ENCODE results near the gene PIGW. TPM values are rescaled to one million over a fixed set of nuclear protein-coding genes. Genes with fewer than 3 reads are reported as not detected.

Gene PIGW
- total and polyA plus RNA-seq, 10 of the 15 experiments (the other 5 are each of a cell fraction or from before 2014, with no cell fraction given): 6.0 to 31.5 (median 13.8) TPM

DNA sequence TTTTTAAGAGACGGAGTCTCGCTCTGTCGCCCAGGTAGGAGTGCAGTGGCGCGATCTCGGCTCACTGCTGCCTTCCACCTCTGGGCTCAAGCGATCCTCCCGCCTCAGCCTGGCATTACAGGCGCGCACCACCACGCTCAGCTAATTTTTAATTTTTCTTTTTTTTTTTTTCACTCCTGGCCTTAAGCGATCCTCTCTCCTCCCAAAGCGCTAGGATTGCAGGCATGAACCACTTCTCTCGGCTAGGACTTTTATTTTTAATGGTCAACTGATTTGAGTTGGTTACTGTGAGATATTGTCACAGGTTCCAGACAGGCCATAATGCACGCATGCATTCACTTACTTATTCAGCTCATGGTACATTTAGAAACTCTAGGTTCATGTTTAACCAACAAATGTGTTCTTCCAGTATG lies 888 bp downstream of the PIGW start (continued):
- TF ChIP-seq, protein P1, sequence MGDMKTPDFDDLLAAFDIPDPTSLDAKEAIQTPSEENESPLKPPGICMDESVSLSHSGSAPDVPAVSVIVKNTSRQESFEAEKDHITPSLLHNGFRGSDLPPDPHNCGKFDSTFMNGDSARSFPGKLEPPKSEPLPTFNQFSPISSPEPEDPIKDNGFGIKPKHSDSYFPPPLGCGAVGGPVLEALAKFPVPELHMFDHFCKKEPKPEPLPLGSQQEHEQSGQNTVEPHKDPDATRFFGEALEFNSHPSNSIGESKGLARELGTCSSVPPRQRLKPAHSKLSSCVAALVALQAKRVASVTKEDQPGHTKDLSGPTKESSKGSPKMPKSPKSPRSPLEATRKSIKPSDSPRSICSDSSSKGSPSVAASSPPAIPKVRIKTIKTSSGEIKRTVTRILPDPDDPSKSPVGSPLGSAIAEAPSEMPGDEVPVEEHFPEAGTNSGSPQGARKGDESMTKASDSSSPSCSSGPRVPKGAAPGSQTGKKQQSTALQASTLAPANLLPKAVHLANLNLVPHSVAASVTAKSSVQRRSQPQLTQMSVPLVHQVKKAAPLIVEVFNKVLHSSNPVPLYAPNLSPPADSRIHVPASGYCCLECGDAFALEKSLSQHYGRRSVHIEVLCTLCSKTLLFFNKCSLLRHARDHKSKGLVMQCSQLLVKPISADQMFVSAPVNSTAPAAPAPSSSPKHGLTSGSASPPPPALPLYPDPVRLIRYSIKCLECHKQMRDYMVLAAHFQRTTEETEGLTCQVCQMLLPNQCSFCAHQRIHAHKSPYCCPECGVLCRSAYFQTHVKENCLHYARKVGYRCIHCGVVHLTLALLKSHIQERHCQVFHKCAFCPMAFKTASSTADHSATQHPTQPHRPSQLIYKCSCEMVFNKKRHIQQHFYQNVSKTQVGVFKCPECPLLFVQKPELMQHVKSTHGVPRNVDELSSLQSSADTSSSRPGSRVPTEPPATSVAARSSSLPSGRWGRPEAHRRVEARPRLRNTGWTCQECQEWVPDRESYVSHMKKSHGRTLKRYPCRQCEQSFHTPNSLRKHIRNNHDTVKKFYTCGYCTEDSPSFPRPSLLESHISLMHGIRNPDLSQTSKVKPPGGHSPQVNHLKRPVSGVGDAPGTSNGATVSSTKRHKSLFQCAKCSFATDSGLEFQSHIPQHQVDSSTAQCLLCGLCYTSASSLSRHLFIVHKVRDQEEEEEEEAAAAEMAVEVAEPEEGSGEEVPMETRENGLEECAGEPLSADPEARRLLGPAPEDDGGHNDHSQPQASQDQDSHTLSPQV (IDR thresholded peaks at IDR 0.05): no peak
- 0 out of 4 replicates have a peak, but pooled peaks of 1 of the 2 experiments have one; percentile 0 for TF ChIP-seq ETV6 (conservative IDR thresholded peaks at IDR 0.05 in 1 of 2, IDR thresholded peaks at IDR 0.05 in 1 of 2; ENCODE audit: borderline replicate concordance in 1 of 2, low read depth in 1 of 2)
- TF ChIP-seq SMAD1 (IDR thresholded peaks at IDR 0.05; ENCODE audit: low read depth, partially characterized antibody): peak; percentile 51
- peak; percentile 82 for TF ChIP-seq KLF5 (IDR thresholded peaks at IDR 0.05; ENCODE audit: partially characterized antibody)
- TF ChIP-seq ZNF217 (IDR thresholded peaks at IDR 0.05): peak; percentile 88

DNA sequence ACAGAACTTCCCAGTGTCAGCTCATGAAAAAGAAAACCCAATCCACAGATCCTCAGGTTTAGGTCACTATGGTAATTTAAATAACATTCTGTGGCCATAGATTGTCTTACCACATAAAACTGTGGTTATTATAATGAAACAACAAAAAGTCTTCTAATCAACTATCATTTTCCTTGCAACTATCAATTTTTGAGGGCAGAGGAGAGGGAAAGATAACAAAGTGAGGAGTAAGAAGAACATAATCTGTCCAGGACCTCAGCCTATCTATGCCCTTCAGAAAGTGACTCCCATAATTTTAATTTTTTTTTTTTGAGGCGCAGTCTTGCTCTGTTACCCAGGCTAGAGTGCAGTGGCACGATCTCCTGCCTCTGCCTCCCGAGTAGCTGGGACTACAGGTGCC lies 5.9 kb downstream of the PIGW start:
- Histone ChIP-seq H3K4me1 (ENCODE audit: control insufficient read depth, insufficient read depth, low read length) (no peaks in the 10 kb centered on the region; the same call in 1 of the 2 replicates), H3K36me3 (ENCODE audit: control insufficient read depth in 2 of 2, insufficient read depth in 2 of 2, low read length in 1 of 2) (peaks cover 0 to 7% of the 10 kb centered on the region in 2 experiments; a peak in 3 of 4 replicates), H3K4me3 (no peak overlapping the region), H2AFZ (ENCODE audit: control insufficient read depth, low read depth, low read length) (no peak overlapping the region), H3K27me3 (replicated peaks in 1 of 2; ENCODE audit: control insufficient read depth in 2 of 2, insufficient read depth in 2 of 2, low read length in 1 of 2) (no peaks in the 10 kb centered on the region), H3K9ac (ENCODE audit: control insufficient read depth, insufficient read depth, low read length) (no peak overlapping the region), H3K4me2 (ENCODE audit: control insufficient read depth, insufficient read depth) (no peak overlapping the region), H4K20me1 (ENCODE audit: control insufficient read depth, insufficient read depth) (no peaks in the 10 kb centered on the region), H3K79me2 (ENCODE audit: control insufficient read depth, insufficient read depth, low read length) (peaks cover 25% of the 10 kb centered on the region), H3K9me3 (replicated peaks; ENCODE audit: control insufficient read depth, insufficient read depth, low read length) (no peaks in the 10 kb centered on the region), H3K27ac (ENCODE audit: control insufficient read depth, insufficient read depth) (no peak overlapping the region)
- 90% methylated on average over 3 of the region's 3 CpGs for whole genome bisulfite sequencing (ENCODE audit: insufficient coverage, insufficient replicate concordance, low lambda C conversion rate, missing lambda C conversion rate)
- ATAC-seq (no peak), FAIRE-seq (no peak), DNase-seq (ENCODE audit: low read depth, low spot score) (no peak)
- intact Hi-C loops (cut with micrococcal nuclease; ENCODE audit: unreplicated experiment) (no loop called here), in situ Hi-C loops (cut with MboI) (no loop called here)
- ChIA-PET POLR2A (no interaction called here), RAD21 (ENCODE audit: unreplicated experiment) (no interaction called here), SMC1A (ENCODE audit: uncharacterized antibody, unreplicated experiment) (no interaction called here), CTCF (no interaction called here)
- BruUV-seq (replicated peaks): no TSS peak
- TF ChIP-seq POLR2AphosphoS5 (IDR thresholded peaks at IDR 0.05; ENCODE audit: low read length): no peak
- TF ChIP-seq, protein P2, sequence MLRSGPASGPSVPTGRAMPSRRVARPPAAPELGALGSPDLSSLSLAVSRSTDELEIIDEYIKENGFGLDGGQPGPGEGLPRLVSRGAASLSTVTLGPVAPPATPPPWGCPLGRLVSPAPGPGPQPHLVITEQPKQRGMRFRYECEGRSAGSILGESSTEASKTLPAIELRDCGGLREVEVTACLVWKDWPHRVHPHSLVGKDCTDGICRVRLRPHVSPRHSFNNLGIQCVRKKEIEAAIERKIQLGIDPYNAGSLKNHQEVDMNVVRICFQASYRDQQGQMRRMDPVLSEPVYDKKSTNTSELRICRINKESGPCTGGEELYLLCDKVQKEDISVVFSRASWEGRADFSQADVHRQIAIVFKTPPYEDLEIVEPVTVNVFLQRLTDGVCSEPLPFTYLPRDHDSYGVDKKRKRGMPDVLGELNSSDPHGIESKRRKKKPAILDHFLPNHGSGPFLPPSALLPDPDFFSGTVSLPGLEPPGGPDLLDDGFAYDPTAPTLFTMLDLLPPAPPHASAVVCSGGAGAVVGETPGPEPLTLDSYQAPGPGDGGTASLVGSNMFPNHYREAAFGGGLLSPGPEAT (IDR thresholded peaks at IDR 0.05; ENCODE audit: low read depth): no peak
- TF ChIP-seq POU2F2 (IDR thresholded peaks at IDR 0.05; ENCODE audit: borderline replicate concordance, low read depth, low read length): no peak
- TF ChIP-seq MTA2 (IDR thresholded peaks at IDR 0.05; ENCODE audit: low read depth): no peak
- TF ChIP-seq IKZF2 (IDR thresholded peaks at IDR 0.05): no peak
- TF ChIP-seq JUNB (IDR thresholded peaks at IDR 0.05): no peak
- TF ChIP-seq CEBPB (IDR thresholded peaks at IDR 0.05; ENCODE audit: borderline replicate concordance in 1 of 2, low read depth in 2 of 2, low read length in 2 of 2): no peak
- no peak for TF ChIP-seq CREM (IDR thresholded peaks at IDR 0.05; ENCODE audit: low read depth)
- TF ChIP-seq KDM1A (IDR thresholded peaks at IDR 0.05; ENCODE audit: borderline replicate concordance): no peak
- TF ChIP-seq ETV6 (conservative IDR thresholded peaks at IDR 0.05 in 1 of 2, IDR thresholded peaks at IDR 0.05 in 1 of 2; ENCODE audit: borderline replicate concordance in 1 of 2, low read depth in 1 of 2): no peak
- TF ChIP-seq, protein P3, sequence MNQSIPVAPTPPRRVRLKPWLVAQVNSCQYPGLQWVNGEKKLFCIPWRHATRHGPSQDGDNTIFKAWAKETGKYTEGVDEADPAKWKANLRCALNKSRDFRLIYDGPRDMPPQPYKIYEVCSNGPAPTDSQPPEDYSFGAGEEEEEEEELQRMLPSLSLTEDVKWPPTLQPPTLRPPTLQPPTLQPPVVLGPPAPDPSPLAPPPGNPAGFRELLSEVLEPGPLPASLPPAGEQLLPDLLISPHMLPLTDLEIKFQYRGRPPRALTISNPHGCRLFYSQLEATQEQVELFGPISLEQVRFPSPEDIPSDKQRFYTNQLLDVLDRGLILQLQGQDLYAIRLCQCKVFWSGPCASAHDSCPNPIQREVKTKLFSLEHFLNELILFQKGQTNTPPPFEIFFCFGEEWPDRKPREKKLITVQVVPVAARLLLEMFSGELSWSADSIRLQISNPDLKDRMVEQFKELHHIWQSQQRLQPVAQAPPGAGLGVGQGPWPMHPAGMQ (IDR thresholded peaks at IDR 0.05; ENCODE audit: borderline replicate concordance): no peak
- TF ChIP-seq NFYA (IDR thresholded peaks at IDR 0.05; ENCODE audit: borderline replicate concordance, low read depth, low read length): no peak
- TF ChIP-seq PAX5 (IDR thresholded peaks at IDR 0.05; ENCODE audit: borderline replicate concordance, low read depth, low read length): no peak
